H7 (cell line): ENCODE data around the gene TRIM74. TPM values are rescaled to one million over a fixed set of nuclear protein-coding genes. Genes with fewer than 3 reads are reported as not detected.
A peak's percentile ranks its signal among the peaks of the same experiment; 100 is the strongest.
"Not testable (repeated sequence)": the region's sequence is repeated elsewhere in the genome, so short reads cannot be mapped to it uniquely, and the experiment has no call there.

Source experiments
- DNase-seq: peaks from one replicate; pipeline ENCODE4 v3.0.0; 2012
- H3K27me3 ChIP-seq: 2 replicates; pipeline ENCODE4 v1.6.0; 2011; ENCODE audit warnings: mild to moderate bottlenecking, low read length; ENCODE audit not compliant: control insufficient read depth, insufficient read depth
- H3K36me3 ChIP-seq: replicated peaks from 2 replicates; pipeline ENCODE4 v1.5.1; 2011; ENCODE audit warnings: low read length; ENCODE audit not compliant: control insufficient read depth, insufficient read depth
- H3K4me3 ChIP-seq: 2 replicates; pipeline ENCODE4 v1.5.1; 2011; ENCODE audit warnings: low read depth, mild to moderate bottlenecking, control low read depth, low read length, moderate library complexity; ENCODE audit not compliant: insufficient read depth
- total RNA-seq: library from RNA; depleted of rRNA; stranded (reverse); fragments of >200 nt; shearing (Covaris generic); gene quantifications from 2 replicates; pipeline ENCODE4 v1.2.3, GENCODE V29; 2014

The TRIM74 gene
- total RNA-seq, 1 experiment from 2014 or later = not detected

GRCh38 chr7:72945597-72945996 is 23.7 kb downstream of the TRIM74 start:
- not testable (repeated sequence) for H3K27me3 ChIP-seq, H3K36me3 ChIP-seq, H3K4me3 ChIP-seq
- DNase-seq = peak; percentile 37

DNA sequence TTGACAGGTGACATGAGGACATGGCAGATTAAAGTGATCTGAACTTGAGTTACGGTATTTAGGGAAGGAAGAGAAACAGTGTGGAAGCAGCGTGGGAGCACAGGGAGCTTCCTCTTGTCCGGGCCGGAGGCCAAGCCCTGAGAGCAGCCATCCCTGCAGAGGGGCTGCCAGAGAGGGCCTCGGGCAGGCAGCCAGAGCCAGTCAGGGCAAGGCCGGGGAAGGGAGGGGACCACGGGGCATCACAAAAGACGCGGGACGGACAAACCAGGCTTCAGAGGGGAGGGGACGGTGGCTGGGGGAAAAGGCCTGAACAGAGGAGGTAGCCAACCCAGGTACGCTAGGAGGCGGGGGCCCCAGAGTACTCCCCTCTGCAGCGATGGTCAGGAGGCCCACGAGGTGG is 24.3 kb downstream of the TRIM74 start:
- H3K36me3 ChIP-seq, H3K4me3 ChIP-seq, H3K27me3 ChIP-seq, DNase-seq: not testable (repeated sequence)

GRCh38 chr7:72942956-72943355 is 26.3 kb downstream of the TRIM74 start:
- not testable (repeated sequence) for DNase-seq, H3K36me3 ChIP-seq, H3K4me3 ChIP-seq, H3K27me3 ChIP-seq

- H3K4me3 ChIP-seq, DNase-seq, H3K27me3 ChIP-seq, H3K36me3 ChIP-seq: not testable (repeated sequence)
Observed at GRCh38 chr7:72942022-72942705, 27.1 kb downstream of the TRIM74 start.

DNA sequence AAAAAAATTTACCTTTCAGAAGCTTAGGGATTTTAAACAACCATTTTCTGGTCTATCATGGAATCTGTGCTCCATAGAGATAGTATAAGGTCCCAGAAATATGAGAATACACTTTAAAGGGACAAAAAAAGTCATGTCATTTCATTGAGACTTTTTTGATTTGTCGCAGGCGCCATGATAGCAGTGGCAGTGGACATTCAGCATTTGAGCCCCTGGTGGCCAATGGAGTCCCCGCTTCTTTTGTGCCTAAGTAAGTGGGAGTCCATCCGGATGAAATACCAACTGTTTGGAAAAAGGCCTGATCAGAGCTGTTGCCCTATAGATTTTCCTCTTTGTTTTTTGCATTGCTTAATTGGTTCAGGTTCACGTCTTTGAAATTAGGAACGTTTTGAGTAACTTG is 41.0 kb downstream of the TRIM74 start:
- not testable (repeated sequence) for H3K27me3 ChIP-seq, H3K4me3 ChIP-seq, DNase-seq
- peaks cover 17% of the 10 kb centered on the region for H3K36me3 ChIP-seq

DNA sequence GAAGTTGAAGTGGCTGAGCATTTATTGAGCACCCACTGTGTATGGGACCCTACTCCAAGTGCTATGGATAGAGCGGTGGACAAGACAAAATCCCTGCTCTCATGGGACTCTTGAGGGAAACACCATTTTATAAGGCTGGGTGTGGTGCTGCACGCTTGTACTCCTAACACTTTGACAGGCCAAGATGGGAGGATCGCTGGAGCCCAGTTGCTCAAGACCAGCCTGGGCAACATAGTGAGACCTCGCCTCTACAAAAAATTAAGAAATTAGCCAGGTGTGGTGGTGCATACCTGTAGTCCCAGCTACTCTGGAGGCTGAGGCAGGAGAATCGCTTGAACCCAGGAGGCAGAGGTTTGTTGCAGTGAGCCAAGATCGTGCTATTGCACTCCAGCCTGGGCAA is 41.5 kb downstream of the TRIM74 start:
- H3K4me3 ChIP-seq, H3K27me3 ChIP-seq, DNase-seq: not testable (repeated sequence)
- peaks cover 17% of the 10 kb centered on the region for H3K36me3 ChIP-seq

DNA sequence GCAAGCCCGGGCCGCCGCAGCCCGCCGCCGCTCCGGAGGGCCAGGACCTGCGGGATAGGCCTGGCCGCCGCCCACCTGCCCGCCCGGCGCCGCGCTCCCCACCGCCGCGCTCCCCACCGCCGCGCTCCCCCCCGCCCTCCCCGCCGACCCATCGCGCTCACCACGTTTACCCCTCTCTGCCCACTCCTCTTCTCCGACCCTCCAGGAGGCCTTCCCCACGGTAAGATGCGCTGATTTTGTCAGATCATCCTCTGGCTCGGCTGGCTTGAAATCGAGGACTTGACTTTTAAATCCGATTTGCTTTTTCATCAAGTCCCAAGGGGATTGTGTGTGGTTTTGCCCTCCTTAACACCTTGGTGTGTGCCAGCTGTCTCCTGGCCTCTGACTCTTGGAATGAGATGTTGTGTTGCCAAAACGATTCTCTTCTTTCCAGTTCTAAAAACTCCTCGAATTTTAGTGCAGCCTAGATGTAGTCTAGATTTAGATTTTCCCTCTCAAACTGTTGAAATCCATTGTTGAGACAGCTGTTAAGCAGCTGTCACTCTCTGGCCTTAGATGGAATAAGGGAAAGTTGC is 43.6 kb downstream of the TRIM74 start:
- DNase-seq = peak; percentile 65
- peaks cover 16% of the 10 kb centered on the region for H3K36me3 ChIP-seq

GRCh38 chr7:72924733-72925545 is 44.3 kb downstream of the TRIM74 start, which contains the start of gene POM121:
TSS of gene POM121 (plus strand) at chr7:72925095. CDS start at chr7:72925122, 27 bp downstream.
- Histone ChIP-seq H3K4me3 (peak within 1 kb of the TSS; percentile 75), H3K36me3 (peaks cover 11% of the 10 kb centered on the region), H3K27me3 (no peaks in the 10 kb centered on the region)
- DNase-seq = peak; percentile 93

More for the DNA sequence above, 43.6 kb downstream of the TRIM74 start:
- Histone ChIP-seq H3K4me3 (peak overlapping the region; percentile 75), H3K27me3 (no peaks in the 10 kb centered on the region)

- no peak for DNase-seq
- Histone ChIP-seq H3K27me3 (no peaks in the 10 kb centered on the region), H3K36me3 (peaks cover 11% of the 10 kb centered on the region), H3K4me3 (peak overlapping the region; percentile 75)
Observed at GRCh38 chr7:72924386-72924732, 44.9 kb downstream of the TRIM74 start.

DNA sequence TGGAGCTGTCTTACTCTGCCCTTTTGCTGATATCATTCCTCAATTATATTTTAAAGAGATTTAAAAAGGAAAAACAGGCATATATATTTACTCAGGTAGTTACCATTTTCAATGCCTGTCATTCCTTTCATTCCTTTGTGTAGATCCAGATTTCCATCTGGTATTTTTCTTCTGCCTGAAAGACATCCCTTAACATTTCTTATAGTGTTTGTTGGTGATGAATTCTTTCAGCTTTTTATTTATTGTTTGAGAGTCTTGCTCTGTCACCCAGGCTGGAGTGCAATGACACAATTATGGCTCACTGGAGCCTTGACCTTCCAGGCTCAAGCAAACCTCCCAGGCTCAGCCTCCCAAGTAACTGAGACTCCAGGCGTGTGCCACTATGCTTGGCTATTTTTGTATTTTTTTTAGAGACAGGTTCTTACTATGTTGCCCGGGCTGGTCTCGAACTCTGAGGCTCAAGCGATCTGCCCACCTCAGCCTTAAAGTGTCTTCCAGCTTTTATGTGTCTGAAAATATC is 50.0 kb downstream of the TRIM74 start:
- no peaks in the 10 kb centered on the region; the same call in 1 of the 2 replicates for H3K36me3 ChIP-seq
- H3K27me3 ChIP-seq = no peaks in the 10 kb centered on the region
- H3K4me3 ChIP-seq = no peak overlapping the region
- no peak for DNase-seq

- H3K4me3 ChIP-seq, H3K27me3 ChIP-seq, H3K36me3 ChIP-seq: not testable (repeated sequence)
- DNase-seq = peak; percentile 36
Observed at GRCh38 chr7:72914756-72915525, 54.3 kb downstream of the TRIM74 start.

GRCh38 chr7:72913750-72914149 is 55.5 kb downstream of the TRIM74 start:
- not testable (repeated sequence) for H3K36me3 ChIP-seq, H3K27me3 ChIP-seq, H3K4me3 ChIP-seq, DNase-seq

GRCh38 chr7:72911395-72911794 is 57.9 kb downstream of the TRIM74 start:
- DNase-seq, H3K36me3 ChIP-seq, H3K4me3 ChIP-seq, H3K27me3 ChIP-seq: not testable (repeated sequence)
